GM12892 (cell line): ENCODE data around the gene MYL3.

ENCODE experiments used
- POLR2A ChIP-seq: IDR thresholded peaks from 2 replicates; pipeline ENCODE4 v1.6.1; 2011; ENCODE audit warnings: low read depth, low read length, control low read depth
- POLR2AphosphoS5 ChIP-seq: IDR thresholded peaks from 2 replicates; pipeline ENCODE4 v1.6.1; 2011; ENCODE audit warnings: low read depth, low read length, control low read depth
- TAF1 ChIP-seq: IDR thresholded peaks from 2 replicates; pipeline ENCODE4 v1.6.1; 2011; ENCODE audit warnings: low read depth, mild to moderate bottlenecking, control low read depth, low read length, borderline replicate concordance

DNA sequence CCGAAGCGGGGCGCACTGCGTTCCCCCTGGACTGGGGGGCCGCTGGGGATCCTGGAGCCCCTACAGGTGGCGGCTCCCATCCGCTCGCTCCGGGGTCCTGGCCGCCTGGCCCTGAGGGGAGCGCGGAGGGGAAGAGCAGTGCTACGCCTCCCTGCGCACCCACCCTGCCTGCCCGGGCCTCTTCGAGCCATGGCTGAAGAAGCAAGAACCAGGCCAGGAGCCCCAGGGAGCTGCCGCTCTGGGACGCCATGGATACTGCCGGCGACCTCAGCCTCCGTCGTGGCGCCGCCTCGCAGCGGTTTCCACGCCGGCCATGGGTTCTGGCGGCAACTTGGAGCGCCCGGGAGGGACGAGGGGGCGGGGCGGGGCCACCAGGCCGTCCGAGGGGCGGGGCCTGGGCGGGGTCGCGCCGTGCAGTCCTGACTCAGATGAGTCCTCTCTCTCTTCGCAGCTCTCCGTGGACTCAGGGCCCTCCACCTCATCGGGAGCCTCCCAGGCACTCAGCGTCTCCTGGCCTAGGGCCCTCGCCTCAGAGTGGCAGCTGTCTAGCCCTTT is 50.9 kb downstream of the MYL3 start:
- TF ChIP-seq POLR2AphosphoS5 (no peak), POLR2A (no peak), TAF1 (no peak)
